Pancreas (tissue), 10 donors: Measurements from ENCODE around the gene MLPH. TPM values are rescaled to one million over a fixed set of nuclear protein-coding genes. Genes with fewer than 3 reads are reported as not detected.

Experiments
- ATAC-seq, 4 donors: fragments of 200-7000 bp; cut with Tn5 transposase; one replicate each; pipeline versions ENCODE4 v1.8.0 to v1.9.1; 2020; ENCODE audit warnings: mild to moderate bottlenecking in 4 of 4, moderate library complexity in 4 of 4
- DNase-seq, 6 donors: peaks; one replicate each; pipeline ENCODE4 v3.0.0-alpha.2; 2020
- FAIRE-seq: peaks from 2 replicates; lab custom pipeline; 2012; peaks lifted over from hg19 to GRCh38; lab: Jason Lieb, UNC
- H3K27ac ChIP-seq, 4 donors: fragments of 200-600 bp; sonication (generic); 1 replicate in 3 of 4; 2 replicates in 1 of 4; pipeline versions ENCODE4 v1.5.0 to v1.8.0; 2020
- H3K27me3 ChIP-seq, 4 donors: fragments of 200-600 bp; one replicate each; pipeline ENCODE4 v1.8.0; 2021
- H3K36me3 ChIP-seq, 3 donors: fragments of 200-600 bp; sonication (generic) in 1 of 3; one replicate each; pipeline versions ENCODE4 v1.5.0 to v1.8.0; 2020 to 2021
- H3K4me1 ChIP-seq, 3 donors: fragments of 200-600 bp; one replicate each; pipeline ENCODE4 v1.8.0; 2021
- H3K4me3 ChIP-seq, 4 donors: fragments of 200-600 bp; sonication (generic) in 2 of 4; one replicate each; pipeline versions ENCODE4 v1.5.0 to v1.8.0; 2020 to 2021
- H3K9me3 ChIP-seq, 4 donors: fragments of 200-600 bp; one replicate each; pipeline ENCODE4 v1.8.0; 2021
- WGBS, 2 donors: extraction: QIAGEN DNeasy Blood & Tissue Kit; methylation state at CpG; one replicate each; pipeline ENCODE4 v1.1.7; 2013; 5-methylcytosine and 5-hydroxymethylcytosine counted together
- intact Hi-C, 3 donors: fragments of 100-400 bp; cut with DNase I; formaldehyde crosslinking; loops; one replicate each; pipeline versions ENCODE4 v1.11.1 to v1.14.2; 2022
- polyA plus RNA-seq, 2 donors: library from polyadenylated mRNA; stranded (reverse); fragments of 200-250 nt; gene quantifications; one replicate each; pipeline ENCODE4 v1.2.3, GENCODE V29; 2013
- total RNA-seq, 6 donors: library from RNA; stranded (reverse); fragmentation: NEBNext Ultra II Directional in 4 of 6; extraction: Animal tissue kit (Norgen Biotek cat#: 25700) in 4 of 6; gene quantifications; one replicate each; pipeline versions ENCODE4 v1.2.1 to v1.2.4, GENCODE V29; 2021 to 2023
- TF ChIP-seq, protein P1 (sequence below), 4 donors: fragments of 200-600 bp; sonication (generic) in 3 of 4; IDR thresholded peaks; one replicate each; pipeline versions ENCODE4 v1.5.0 to v1.8.0; 2021; ENCODE audit warnings: antibody characterized with exemption in 4 of 4
- donor health status: healthy with polysubstance abuse.
- donor health status: DM: no; HTN: no; CAD: no; lungs with moderate emphysema.
- donor health status: DM: no; HTN: no; CAD: no.
- donor health status: control.
- donor health status: control.
- donor health status: Bipolar disorder and iron deficiency.
- donor health status: DM: yes; HTN: yes; CAD: no.
- donor health status: DM: no; HTN: no; CAD: no.
- donor health status: DM: no; HTN: no; CAD: no.
- donor health status: DM: yes; HTN: yes; CAD: no.

MLPH gene
- total and polyA plus RNA-seq, 8 donors = 6.2 to 45.2 (median 19.3) TPM

GRCh38 chr2:237475704-237476141 is 11.3 kb upstream of the MLPH start:
- Histone ChIP-seq H3K4me1 (peaks cover 0 to 18% (median 18%) of the 10 kb centered on the region in 3 donors), H3K36me3 (no peaks in the 10 kb centered on the region), H3K4me3 (peak overlapping the region; percentile 42 to 83 (median 70)), H3K27me3 (no peaks in the 10 kb centered on the region), H3K9me3 (no peaks in the 10 kb centered on the region), H3K27ac (peak overlapping the region; percentile 81 to 94 (median 86))
- ATAC-seq (peak; percentile 23 to 46 (median 40)), FAIRE-seq (no peak), DNase-seq (no peak)
- TF ChIP-seq, protein P1, sequence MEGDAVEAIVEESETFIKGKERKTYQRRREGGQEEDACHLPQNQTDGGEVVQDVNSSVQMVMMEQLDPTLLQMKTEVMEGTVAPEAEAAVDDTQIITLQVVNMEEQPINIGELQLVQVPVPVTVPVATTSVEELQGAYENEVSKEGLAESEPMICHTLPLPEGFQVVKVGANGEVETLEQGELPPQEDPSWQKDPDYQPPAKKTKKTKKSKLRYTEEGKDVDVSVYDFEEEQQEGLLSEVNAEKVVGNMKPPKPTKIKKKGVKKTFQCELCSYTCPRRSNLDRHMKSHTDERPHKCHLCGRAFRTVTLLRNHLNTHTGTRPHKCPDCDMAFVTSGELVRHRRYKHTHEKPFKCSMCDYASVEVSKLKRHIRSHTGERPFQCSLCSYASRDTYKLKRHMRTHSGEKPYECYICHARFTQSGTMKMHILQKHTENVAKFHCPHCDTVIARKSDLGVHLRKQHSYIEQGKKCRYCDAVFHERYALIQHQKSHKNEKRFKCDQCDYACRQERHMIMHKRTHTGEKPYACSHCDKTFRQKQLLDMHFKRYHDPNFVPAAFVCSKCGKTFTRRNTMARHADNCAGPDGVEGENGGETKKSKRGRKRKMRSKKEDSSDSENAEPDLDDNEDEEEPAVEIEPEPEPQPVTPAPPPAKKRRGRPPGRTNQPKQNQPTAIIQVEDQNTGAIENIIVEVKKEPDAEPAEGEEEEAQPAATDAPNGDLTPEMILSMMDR (IDR thresholded peaks at IDR 0.05) = no peak
- WGBS, 2 donors = 14 to 24% methylated on average over 17 of the region's 17 CpGs
- intact Hi-C loops = loop anchor here in 1 of 3 donors (10.0 kb wide), 1 partner anchor 61 kb away; the partner anchor contains the start of gene COL6A3

- H3K4me3 ChIP-seq = no peak overlapping the region
- DNase-seq (no peak), ATAC-seq (no peak), FAIRE-seq (no peak)
- no peaks in the 10 kb centered on the region for H3K36me3 ChIP-seq
- no peaks in the 10 kb centered on the region for H3K27me3 ChIP-seq
- WGBS, 2 donors = 74 to 88% methylated on average over 2 of the region's 2 CpGs
- H3K9me3 ChIP-seq = no peaks in the 10 kb centered on the region
- intact Hi-C loops = loop anchor here in 1 of 3 donors (10.0 kb wide), 1 partner anchor 63 kb away; the partner anchor contains the start of gene COL6A3
- TF ChIP-seq, protein P1 (IDR thresholded peaks at IDR 0.05) = no peak
- H3K27ac ChIP-seq = no peak overlapping the region
- H3K4me1 ChIP-seq = peaks cover 9 to 31% (median 27%) of the 10 kb centered on the region in 3 donors
Measured at GRCh38 chr2:237478095-237478494, 9.0 kb upstream of the MLPH start.

GRCh38 chr2:237478979-237479378 is 8.1 kb upstream of the MLPH start:
- ATAC-seq (no peak), FAIRE-seq (no peak), DNase-seq (no peak)
- H3K4me3 ChIP-seq = no peak overlapping the region
- no peaks in the 10 kb centered on the region for H3K36me3 ChIP-seq
- 71 to 72% methylated on average over 3 of the region's 3 CpGs for WGBS, 2 donors
- H3K9me3 ChIP-seq = no peaks in the 10 kb centered on the region
- H3K4me1 ChIP-seq = peaks cover 12 to 37% (median 30%) of the 10 kb centered on the region in 3 donors
- TF ChIP-seq, protein P1 (IDR thresholded peaks at IDR 0.05) = no peak
- intact Hi-C loops = loop anchor here in 1 of 3 donors (10.0 kb wide), 1 partner anchor 64 kb away; the partner anchor contains the start of gene COL6A3
- peak overlapping the region in 1 of 4 donors; percentile 42 for H3K27ac ChIP-seq
- no peaks in the 10 kb centered on the region for H3K27me3 ChIP-seq

- peak in 1 of 4 donors; percentile 9 for ATAC-seq
- Histone ChIP-seq H3K27me3 (no peaks in the 10 kb centered on the region), H3K4me3 (no peak overlapping the region), H3K27ac (peak overlapping the region in 1 of 4 donors; percentile 42), H3K9me3 (no peaks in the 10 kb centered on the region), H3K4me1 (peaks cover 12 to 33% (median 30%) of the 10 kb centered on the region in 3 donors), H3K36me3 (no peaks in the 10 kb centered on the region)
- peak in 1 of 6 donors; percentile 40 for DNase-seq
- TF ChIP-seq, protein P1 (IDR thresholded peaks at IDR 0.05) = no peak
- 11 to 17% methylated on average over 4 of the region's 4 CpGs for WGBS, 2 donors
- FAIRE-seq = no peak
- intact Hi-C loops = loop anchor here in 1 of 3 donors (10.0 kb wide), 1 partner anchor 65 kb away; the partner anchor contains the start of gene COL6A3
Measured at GRCh38 chr2:237479747-237480146, 7.3 kb upstream of the MLPH start.

- WGBS, 2 donors = 86 to 97% methylated on average over 7 of the region's 7 CpGs
Measured at GRCh38 chr2:237480556-237480955, 6.5 kb upstream of the MLPH start.

More at GRCh38 chr2:237480556-237480955, 6.5 kb upstream of the MLPH start:
- intact Hi-C loops = no loop called here
- Histone ChIP-seq H3K9me3 (no peaks in the 10 kb centered on the region), H3K27me3 (no peaks in the 10 kb centered on the region), H3K4me3 (no peak overlapping the region), H3K4me1 (peaks cover 12 to 32% (median 30%) of the 10 kb centered on the region in 3 donors), H3K36me3 (no peaks in the 10 kb centered on the region), H3K27ac (peak overlapping the region in 1 of 4 donors; percentile 42)
- TF ChIP-seq, protein P1 (IDR thresholded peaks at IDR 0.05) = no peak
- FAIRE-seq (no peak), DNase-seq (no peak), ATAC-seq (no peak)
